ENCODE measurements around the gene SLC1A2. TPM values are rescaled to one million over a fixed set of nuclear protein-coding genes. Genes with fewer than 3 reads are reported as not detected.

The SLC1A2 gene
- polyA plus RNA-seq, 2 donors = 0.11 TPM; not detected in 1

GRCh38 chr11:35237351-35237750 is 182.0 kb downstream of the SLC1A2 start:
- WGBS, 2 donors = 63 to 83% methylated on average over 1 of the region's 1 CpG
- Histone ChIP-seq H3K27ac (ENCODE audit: low read depth in 2 of 2, low read length in 1 of 2) (no peak overlapping the region), H3K4me1 (ENCODE audit: control insufficient read depth in 2 of 2, insufficient read depth in 2 of 2, low read length in 1 of 2) (no peaks in the 10 kb centered on the region)

GRCh38 chr11:35236667-35237003 is 182.7 kb downstream of the SLC1A2 start:
- Histone ChIP-seq H3K4me1 (ENCODE audit: control insufficient read depth in 2 of 2, insufficient read depth in 2 of 2, low read length in 1 of 2) (no peaks in the 10 kb centered on the region), H3K27me3 (ENCODE audit: control insufficient read depth in 1 of 2, insufficient read depth in 2 of 2, low read length in 2 of 2) (no peaks in the 10 kb centered on the region), H3K27ac (ENCODE audit: low read depth in 2 of 2, low read length in 1 of 2) (no peak overlapping the region), H3K4me3 (ENCODE audit: low read depth in 1 of 2, low read length in 2 of 2) (no peak overlapping the region), H3K36me3 (ENCODE audit: control insufficient read depth in 2 of 2, insufficient read depth in 2 of 2, low read length in 1 of 2) (no peaks in the 10 kb centered on the region), H3K9me3 (ENCODE audit: control insufficient read depth in 2 of 2, insufficient read depth in 1 of 2, low read depth in 1 of 2, low read length in 1 of 2) (no peaks in the 10 kb centered on the region)
- WGBS, 2 donors = 45 to 59% methylated on average over 5 of the region's 5 CpGs

More at GRCh38 chr11:35237351-35237750, 182.0 kb downstream of the SLC1A2 start:
- Histone ChIP-seq H3K4me3 (ENCODE audit: low read depth in 1 of 2, low read length in 2 of 2) (no peak overlapping the region), H3K27me3 (ENCODE audit: control insufficient read depth in 1 of 2, insufficient read depth in 2 of 2, low read length in 2 of 2) (no peaks in the 10 kb centered on the region), H3K9me3 (ENCODE audit: control insufficient read depth in 2 of 2, insufficient read depth in 1 of 2, low read depth in 1 of 2, low read length in 1 of 2) (no peaks in the 10 kb centered on the region), H3K36me3 (ENCODE audit: control insufficient read depth in 2 of 2, insufficient read depth in 2 of 2, low read length in 1 of 2) (no peaks in the 10 kb centered on the region)

GRCh38 chr11:35235936-35236666 is 183.3 kb downstream of the SLC1A2 start:
- Histone ChIP-seq H3K27ac (ENCODE audit: low read depth in 2 of 2, low read length in 1 of 2) (peak overlapping the region in 1 of 2 donors; percentile 20), H3K27me3 (ENCODE audit: control insufficient read depth in 1 of 2, insufficient read depth in 2 of 2, low read length in 2 of 2) (no peaks in the 10 kb centered on the region), H3K4me3 (ENCODE audit: low read depth in 1 of 2, low read length in 2 of 2) (no peak overlapping the region), H3K9me3 (ENCODE audit: control insufficient read depth in 2 of 2, insufficient read depth in 1 of 2, low read depth in 1 of 2, low read length in 1 of 2) (no peaks in the 10 kb centered on the region), H3K36me3 (ENCODE audit: control insufficient read depth in 2 of 2, insufficient read depth in 2 of 2, low read length in 1 of 2) (no peaks in the 10 kb centered on the region), H3K4me1 (ENCODE audit: control insufficient read depth in 2 of 2, insufficient read depth in 2 of 2, low read length in 1 of 2) (no peaks in the 10 kb centered on the region)
- 53 to 54% methylated on average over 4 of the region's 4 CpGs for whole genome bisulfite sequencing, 2 donors

GRCh38 chr11:35235498-35235897 is 183.9 kb downstream of the SLC1A2 start:
- Histone ChIP-seq H3K9me3 (ENCODE audit: control insufficient read depth in 2 of 2, insufficient read depth in 1 of 2, low read depth in 1 of 2, low read length in 1 of 2) (no peaks in the 10 kb centered on the region), H3K4me3 (ENCODE audit: low read depth in 1 of 2, low read length in 2 of 2) (no peak overlapping the region), H3K27ac (ENCODE audit: low read depth in 2 of 2, low read length in 1 of 2) (no peak overlapping the region), H3K27me3 (ENCODE audit: control insufficient read depth in 1 of 2, insufficient read depth in 2 of 2, low read length in 2 of 2) (no peaks in the 10 kb centered on the region), H3K4me1 (ENCODE audit: control insufficient read depth in 2 of 2, insufficient read depth in 2 of 2, low read length in 1 of 2) (no peaks in the 10 kb centered on the region), H3K36me3 (ENCODE audit: control insufficient read depth in 2 of 2, insufficient read depth in 2 of 2, low read length in 1 of 2) (peaks cover 0 to 2% of the 10 kb centered on the region in 2 donors)
- 32 to 46% methylated on average over 1 of the region's 1 CpG for WGBS, 2 donors

- Histone ChIP-seq H3K27ac (ENCODE audit: low read depth in 2 of 2, low read length in 1 of 2) (no peak overlapping the region), H3K9me3 (ENCODE audit: control insufficient read depth in 2 of 2, insufficient read depth in 1 of 2, low read depth in 1 of 2, low read length in 1 of 2) (no peaks in the 10 kb centered on the region), H3K36me3 (ENCODE audit: control insufficient read depth in 2 of 2, insufficient read depth in 2 of 2, low read length in 1 of 2) (peaks cover 0 to 2% of the 10 kb centered on the region in 2 donors), H3K4me1 (ENCODE audit: control insufficient read depth in 2 of 2, insufficient read depth in 2 of 2, low read length in 1 of 2) (no peaks in the 10 kb centered on the region), H3K4me3 (ENCODE audit: low read depth in 1 of 2, low read length in 2 of 2) (no peak overlapping the region), H3K27me3 (ENCODE audit: control insufficient read depth in 1 of 2, insufficient read depth in 2 of 2, low read length in 2 of 2) (no peaks in the 10 kb centered on the region)
- 93 to 95% methylated on average over 2 of the region's 2 CpGs for WGBS, 2 donors
Observed at GRCh38 chr11:35235157-35235468, 184.2 kb downstream of the SLC1A2 start.

- 79 to 88% methylated on average over 3 of the region's 3 CpGs for WGBS, 2 donors
- Histone ChIP-seq H3K4me3 (ENCODE audit: low read depth in 1 of 2, low read length in 2 of 2) (no peak overlapping the region), H3K4me1 (ENCODE audit: control insufficient read depth in 2 of 2, insufficient read depth in 2 of 2, low read length in 1 of 2) (no peaks in the 10 kb centered on the region), H3K27me3 (ENCODE audit: control insufficient read depth in 1 of 2, insufficient read depth in 2 of 2, low read length in 2 of 2) (no peaks in the 10 kb centered on the region), H3K9me3 (ENCODE audit: control insufficient read depth in 2 of 2, insufficient read depth in 1 of 2, low read depth in 1 of 2, low read length in 1 of 2) (no peaks in the 10 kb centered on the region), H3K27ac (ENCODE audit: low read depth in 2 of 2, low read length in 1 of 2) (no peak overlapping the region), H3K36me3 (ENCODE audit: control insufficient read depth in 2 of 2, insufficient read depth in 2 of 2, low read length in 1 of 2) (peaks cover 0 to 3% of the 10 kb centered on the region in 2 donors)
Observed at GRCh38 chr11:35234460-35235156, 184.8 kb downstream of the SLC1A2 start.

- Histone ChIP-seq H3K27me3 (ENCODE audit: control insufficient read depth in 1 of 2, insufficient read depth in 2 of 2, low read length in 2 of 2) (no peaks in the 10 kb centered on the region), H3K9me3 (ENCODE audit: control insufficient read depth in 2 of 2, insufficient read depth in 1 of 2, low read depth in 1 of 2, low read length in 1 of 2) (no peaks in the 10 kb centered on the region), H3K4me3 (ENCODE audit: low read depth in 1 of 2, low read length in 2 of 2) (no peak overlapping the region), H3K27ac (ENCODE audit: low read depth in 2 of 2, low read length in 1 of 2) (no peak overlapping the region), H3K4me1 (ENCODE audit: control insufficient read depth in 2 of 2, insufficient read depth in 2 of 2, low read length in 1 of 2) (no peaks in the 10 kb centered on the region), H3K36me3 (ENCODE audit: control insufficient read depth in 2 of 2, insufficient read depth in 2 of 2, low read length in 1 of 2) (peaks cover 0 to 10% of the 10 kb centered on the region in 2 donors)
- WGBS, 2 donors = 90 to 94% methylated on average over 1 of the region's 1 CpG
Observed at GRCh38 chr11:35233518-35233917, 185.8 kb downstream of the SLC1A2 start.

- peaks cover 0 to 10% of the 10 kb centered on the region in 2 donors for H3K36me3 ChIP-seq (ENCODE audit: control insufficient read depth in 2 of 2, insufficient read depth in 2 of 2, low read length in 1 of 2)
- H3K4me1 ChIP-seq (ENCODE audit: control insufficient read depth in 2 of 2, insufficient read depth in 2 of 2, low read length in 1 of 2) = no peaks in the 10 kb centered on the region
- H3K27me3 ChIP-seq (ENCODE audit: control insufficient read depth in 1 of 2, insufficient read depth in 2 of 2, low read length in 2 of 2) = no peaks in the 10 kb centered on the region
- no peak overlapping the region for H3K4me3 ChIP-seq (ENCODE audit: low read depth in 1 of 2, low read length in 2 of 2)
- peak overlapping the region in 1 of 2 donors; percentile 38 for H3K27ac ChIP-seq (ENCODE audit: low read depth in 2 of 2, low read length in 1 of 2)
- WGBS, 2 donors = 61 to 66% methylated on average over 4 of the region's 4 CpGs
- no peaks in the 10 kb centered on the region for H3K9me3 ChIP-seq (ENCODE audit: control insufficient read depth in 2 of 2, insufficient read depth in 1 of 2, low read depth in 1 of 2, low read length in 1 of 2)
Observed at GRCh38 chr11:35232891-35233330, 186.4 kb downstream of the SLC1A2 start.

GRCh38 chr11:35231076-35231860 is 188.1 kb downstream of the SLC1A2 start:
- Histone ChIP-seq H3K4me1 (ENCODE audit: control insufficient read depth in 2 of 2, insufficient read depth in 2 of 2, low read length in 1 of 2) (no peaks in the 10 kb centered on the region), H3K36me3 (ENCODE audit: control insufficient read depth in 2 of 2, insufficient read depth in 2 of 2, low read length in 1 of 2) (peaks cover 0 to 15% of the 10 kb centered on the region in 2 donors), H3K27me3 (ENCODE audit: control insufficient read depth in 1 of 2, insufficient read depth in 2 of 2, low read length in 2 of 2) (no peaks in the 10 kb centered on the region), H3K4me3 (ENCODE audit: low read depth in 1 of 2, low read length in 2 of 2) (no peak overlapping the region), H3K9me3 (ENCODE audit: control insufficient read depth in 2 of 2, insufficient read depth in 1 of 2, low read depth in 1 of 2, low read length in 1 of 2) (no peaks in the 10 kb centered on the region), H3K27ac (ENCODE audit: low read depth in 2 of 2, low read length in 1 of 2) (peak overlapping the region in 1 of 2 donors; percentile 3)
- 84 to 93% methylated on average over 5 of the region's 5 CpGs for WGBS, 2 donors
